Kidney capillary endothelial cell (primary cell): Measurements from ENCODE around the gene ARHGDIB.

Experiments used
- DNase-seq: peaks from one replicate; pipeline ENCODE4 v3.0.0-alpha.2; 2018; ENCODE audit warnings: low spot score

ARHGDIB gene

DNA sequence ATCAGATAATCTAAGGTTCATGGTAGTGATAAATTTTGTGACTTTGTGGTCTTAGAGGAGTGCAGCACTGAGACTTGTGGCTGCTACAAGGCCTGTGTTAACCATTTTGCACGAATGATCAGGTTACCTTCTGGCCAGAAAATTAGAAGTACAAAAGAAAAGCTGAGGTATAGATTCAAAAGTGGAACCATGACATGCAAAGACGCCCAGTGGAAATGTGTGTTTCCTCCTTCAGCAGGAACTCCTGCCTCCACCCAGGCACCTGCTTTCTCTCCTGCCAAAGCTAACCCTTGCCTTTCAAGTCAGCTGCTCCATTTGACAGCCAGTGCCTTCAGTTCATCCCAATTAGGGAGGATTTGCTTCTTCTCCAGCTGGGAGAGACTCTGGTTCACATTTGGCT, 21.6 kb upstream of the ARHGDIB start:
- no peak for DNase-seq

DNA sequence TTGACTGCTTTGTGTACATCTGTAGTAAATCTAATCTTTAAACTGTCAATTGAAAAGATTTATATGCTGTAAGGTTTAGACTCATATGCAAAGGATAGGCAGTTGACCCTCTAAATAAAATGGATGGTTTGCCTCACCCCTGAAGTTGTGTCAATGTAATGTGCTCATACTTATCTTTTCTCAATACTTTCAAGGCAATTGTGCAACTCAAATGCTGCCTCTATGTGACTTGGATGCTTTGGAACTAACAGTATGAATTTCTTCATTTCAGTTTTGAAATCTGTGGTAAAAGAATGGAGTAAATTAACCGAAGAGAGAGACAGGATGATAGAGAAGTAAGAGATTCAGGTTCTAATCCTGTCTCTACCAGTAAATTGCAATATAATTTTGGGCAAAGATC, 21.2 kb upstream of the ARHGDIB start:
- DNase-seq = no peak

GRCh38 chr12:14981049-14981448, 19.6 kb upstream of the ARHGDIB start:
- no peak for DNase-seq

- DNase-seq = no peak
These were observed 18.1 kb upstream of the ARHGDIB start for GRCh38 chr12:14979468-14979867.

DNA sequence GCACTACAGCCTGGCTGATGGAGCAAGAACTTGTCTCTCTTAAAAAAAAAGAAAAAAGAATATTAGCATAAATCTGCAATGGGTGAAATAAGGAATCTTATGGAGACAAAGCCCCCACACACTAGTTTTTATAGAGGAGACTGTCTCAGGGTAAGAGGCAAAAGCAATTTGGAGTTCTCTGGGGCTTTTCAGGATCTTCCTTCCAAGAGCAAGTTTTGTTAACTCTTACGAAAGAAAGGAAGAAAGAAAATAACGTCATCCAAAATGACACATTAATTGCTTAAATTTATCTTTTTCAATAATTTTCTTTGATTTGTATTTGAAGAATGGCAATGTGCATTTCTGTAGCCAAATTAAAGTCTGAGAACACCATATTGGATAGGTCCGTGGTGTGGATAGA, 15.3 kb upstream of the ARHGDIB start:
- no peak for DNase-seq

DNA sequence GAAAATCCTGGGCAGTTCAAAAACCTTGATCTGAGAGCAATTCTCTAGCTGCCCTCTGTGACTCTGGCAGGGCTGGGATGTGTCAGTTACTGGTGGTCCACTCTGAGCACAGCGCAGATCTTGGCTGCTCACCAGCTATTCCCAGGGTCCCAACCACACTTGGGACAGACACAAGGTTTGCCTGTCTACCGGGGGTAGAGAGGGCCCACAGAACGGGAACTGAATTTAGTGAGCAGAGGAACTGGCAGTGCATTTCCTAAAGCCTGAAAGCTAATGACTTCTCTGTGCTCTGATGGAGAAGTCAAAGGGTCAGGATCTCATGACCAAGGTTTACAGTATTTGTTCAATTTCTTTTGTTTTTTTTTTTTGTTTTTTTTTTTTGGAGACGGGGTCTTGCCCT, 14.1 kb upstream of the ARHGDIB start:
- no peak for DNase-seq

DNA sequence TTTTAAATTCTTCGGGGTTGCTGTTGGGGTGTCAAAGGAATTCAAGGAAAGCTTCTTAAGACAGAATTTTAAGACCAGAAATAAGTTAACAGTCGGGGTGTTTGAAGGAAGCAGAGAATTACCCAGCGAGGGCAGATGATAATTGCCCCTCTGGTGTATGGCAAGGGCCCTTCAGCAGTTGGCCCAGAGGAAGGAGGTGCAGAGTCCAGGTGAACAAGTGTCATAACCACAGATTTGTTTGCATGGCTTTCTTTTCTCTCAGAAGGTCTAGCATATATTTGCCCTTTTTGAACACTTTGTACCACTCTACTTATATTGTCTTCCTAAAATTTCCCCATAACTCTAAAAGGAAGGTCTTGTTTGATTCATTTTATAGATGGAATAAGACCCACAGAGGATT, 13.2 kb upstream of the ARHGDIB start:
- DNase-seq = no peak

DNA sequence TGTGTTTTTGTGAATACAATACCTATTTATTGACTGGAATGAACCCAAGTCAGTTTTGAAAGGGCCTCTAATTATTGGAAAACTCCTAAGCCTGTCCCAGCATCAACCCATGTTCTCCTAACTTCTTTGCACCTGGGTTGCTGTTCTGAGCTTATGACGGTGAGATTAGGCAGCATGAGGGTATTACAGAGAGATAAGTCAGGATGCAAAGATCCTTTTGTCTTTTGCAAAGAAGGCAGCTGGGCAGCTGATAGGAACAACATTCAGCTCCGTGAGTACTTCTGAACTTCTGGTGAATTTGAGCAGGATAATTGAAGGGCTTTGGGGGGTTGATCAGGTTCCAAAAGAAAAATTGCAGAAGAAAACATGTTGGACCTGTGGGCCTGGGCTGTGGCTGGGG, 11.4 kb upstream of the ARHGDIB start, which contains the start of gene PDE6H:
Gene PDE6H, plus strand, starts transcription at position 227 of the 400 bp plus-strand sequence. CDS start 4,971 bp downstream, outside the sequence.
- no peak for DNase-seq

DNA sequence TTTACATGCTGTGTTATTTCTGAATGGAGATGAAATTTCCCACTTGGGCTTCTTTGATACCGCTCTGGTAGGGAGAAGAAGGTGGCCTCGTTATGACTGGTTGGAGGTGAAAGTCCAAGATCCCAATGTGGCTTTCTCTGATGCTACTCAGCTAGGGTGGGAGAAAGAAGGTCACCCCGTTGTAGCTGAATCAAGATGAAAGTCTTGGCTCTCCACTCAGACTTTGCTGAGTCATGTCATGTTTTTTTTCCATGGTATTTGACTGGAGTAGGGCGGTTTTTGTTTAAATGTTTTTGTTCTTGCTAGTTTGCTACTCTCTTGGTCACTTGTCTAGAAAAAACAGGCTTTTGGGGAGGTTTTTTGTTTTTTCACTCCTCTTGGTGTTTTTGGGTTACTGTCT, 9.1 kb upstream of the ARHGDIB start:
- no peak for DNase-seq

- DNase-seq = no peak
These were observed 7.1 kb upstream of the ARHGDIB start for GRCh38 chr12:14968478-14968877.

- no peak for DNase-seq
These were observed 3.8 kb upstream of the ARHGDIB start for GRCh38 chr12:14965221-14965620.

DNA sequence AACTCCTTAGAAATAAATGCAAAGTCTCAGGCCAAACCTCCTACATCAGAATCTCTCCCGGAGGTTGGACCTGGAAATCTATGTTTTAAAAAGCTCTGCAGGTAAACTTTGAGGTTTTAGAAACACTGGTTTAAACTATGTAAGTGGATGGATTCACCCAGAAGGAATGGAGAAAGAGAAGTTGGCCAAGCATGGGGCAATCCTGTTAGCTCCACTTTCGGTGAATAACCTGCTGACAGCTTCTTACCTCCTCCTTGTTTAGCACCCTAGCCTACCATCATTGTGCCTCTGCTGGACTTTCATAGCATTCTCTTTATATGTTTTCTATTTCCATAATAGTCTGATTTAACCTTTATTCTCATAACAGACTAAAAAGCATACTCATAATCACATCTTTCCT, 3.0 kb upstream of the ARHGDIB start:
- no peak for DNase-seq

- DNase-seq = no peak
These were observed 2.1 kb upstream of the ARHGDIB start for GRCh38 chr12:14963520-14963919.

GRCh38 chr12:14962797-14963196, 1.4 kb upstream of the ARHGDIB start:
- DNase-seq = no peak

DNA sequence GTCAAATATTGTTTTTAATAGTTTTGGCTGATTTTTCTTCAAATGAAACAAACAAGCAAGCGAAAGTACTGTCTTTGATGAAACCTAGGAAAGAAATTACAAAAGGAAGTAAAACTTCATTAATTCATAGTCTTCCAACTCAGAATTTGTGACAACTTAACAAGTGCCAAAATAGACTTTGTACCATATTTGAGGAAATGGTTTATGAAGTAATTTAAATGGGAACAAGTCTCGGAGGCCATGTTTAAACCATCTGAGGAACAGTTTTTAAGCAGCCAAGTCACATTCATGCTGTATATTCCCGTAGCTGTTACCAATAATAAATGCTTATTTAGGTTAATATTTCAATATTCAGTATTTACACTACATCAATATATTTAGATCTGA, 745 bp upstream of the ARHGDIB start:
- DNase-seq = no peak

GRCh38 chr12:14960548-14961465, 594 bp downstream of the ARHGDIB start:
- DNase-seq = peak; percentile 75

DNA sequence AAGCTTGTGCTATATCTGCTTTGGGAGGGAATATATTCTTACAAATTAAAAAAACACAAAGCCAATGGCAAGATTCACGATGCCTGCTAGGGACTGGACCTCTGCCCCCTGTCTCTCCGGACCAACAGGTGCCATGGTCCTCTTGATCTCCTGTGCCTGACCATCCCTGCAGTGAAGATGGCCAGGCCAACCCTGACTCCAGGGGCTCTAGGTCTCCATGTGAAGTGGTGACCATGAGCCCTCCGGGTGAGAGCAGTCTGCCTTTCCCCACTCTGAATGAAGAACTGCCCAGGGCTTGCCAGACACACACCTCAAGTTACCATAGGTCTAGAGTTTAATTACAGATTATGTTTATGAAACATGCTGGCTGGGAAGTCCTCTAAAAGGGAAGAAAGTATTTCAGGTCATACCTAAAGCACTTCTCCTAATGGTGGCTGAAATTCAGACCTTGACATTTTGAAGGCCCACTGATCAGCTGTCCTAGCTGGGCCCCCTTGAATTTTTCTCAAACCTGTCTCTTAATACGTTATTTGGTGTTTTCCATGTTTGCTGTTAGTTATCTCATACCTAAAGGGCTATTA, 1.4 kb downstream of the ARHGDIB start:
- DNase-seq = no peak

DNA sequence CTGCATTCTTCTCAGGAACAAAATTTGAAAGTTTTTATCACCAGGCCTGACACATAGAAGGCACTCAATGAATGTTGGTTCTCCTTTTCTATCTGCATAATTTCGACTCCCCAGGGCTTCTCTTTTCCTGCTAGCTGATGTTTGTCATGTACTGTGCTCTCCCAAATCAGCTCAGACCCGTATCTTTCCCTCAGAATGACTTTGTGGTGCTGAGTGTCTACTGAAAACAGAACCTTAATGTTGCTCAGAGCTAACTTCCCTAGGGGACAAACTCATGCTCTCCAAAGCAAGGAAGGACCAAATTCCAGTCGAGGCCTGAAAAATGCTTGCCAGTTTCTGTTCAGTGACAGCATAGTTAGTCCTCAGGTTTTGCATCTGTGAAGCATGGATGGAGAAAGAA, 1.9 kb downstream of the ARHGDIB start:
- no peak for DNase-seq

- no peak for DNase-seq
These were observed 2.3 kb downstream of the ARHGDIB start for GRCh38 chr12:14959126-14959440.

DNA sequence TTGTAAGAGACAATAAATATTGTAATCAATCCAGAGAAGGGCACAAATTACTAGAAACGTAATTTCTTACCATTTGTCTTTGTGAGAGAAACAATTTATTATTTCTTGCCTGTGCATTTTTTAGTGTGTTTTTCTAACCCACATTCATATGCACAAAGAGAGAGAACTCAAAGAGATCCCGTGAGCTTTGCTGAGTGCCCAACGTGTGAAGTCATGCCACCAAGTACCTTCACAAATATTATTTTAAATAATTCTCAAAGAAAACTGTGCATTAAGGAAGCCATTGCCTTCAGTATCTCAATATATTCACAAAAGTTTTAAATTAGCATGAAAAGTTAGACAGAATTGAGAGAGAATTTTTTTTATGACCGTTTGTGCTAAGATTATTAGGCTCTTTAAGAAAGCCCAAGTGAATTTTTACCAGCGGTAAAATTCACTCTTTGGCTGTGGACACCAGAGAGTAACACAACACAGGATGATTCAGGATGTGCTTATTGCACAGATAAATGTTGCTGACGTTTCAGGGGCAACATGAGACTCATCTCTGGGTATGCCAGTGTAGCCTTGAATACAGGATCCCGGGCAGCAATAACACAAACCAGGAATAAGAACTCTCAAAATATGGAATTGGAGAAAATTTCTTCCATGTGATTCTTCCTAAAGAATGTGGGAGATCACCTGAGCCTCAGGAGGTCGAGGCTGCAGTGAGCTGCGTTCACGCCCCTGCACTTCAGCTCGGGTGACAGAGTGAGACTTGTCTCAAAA, 2.9 kb downstream of the ARHGDIB start:
- no peak for DNase-seq

DNA sequence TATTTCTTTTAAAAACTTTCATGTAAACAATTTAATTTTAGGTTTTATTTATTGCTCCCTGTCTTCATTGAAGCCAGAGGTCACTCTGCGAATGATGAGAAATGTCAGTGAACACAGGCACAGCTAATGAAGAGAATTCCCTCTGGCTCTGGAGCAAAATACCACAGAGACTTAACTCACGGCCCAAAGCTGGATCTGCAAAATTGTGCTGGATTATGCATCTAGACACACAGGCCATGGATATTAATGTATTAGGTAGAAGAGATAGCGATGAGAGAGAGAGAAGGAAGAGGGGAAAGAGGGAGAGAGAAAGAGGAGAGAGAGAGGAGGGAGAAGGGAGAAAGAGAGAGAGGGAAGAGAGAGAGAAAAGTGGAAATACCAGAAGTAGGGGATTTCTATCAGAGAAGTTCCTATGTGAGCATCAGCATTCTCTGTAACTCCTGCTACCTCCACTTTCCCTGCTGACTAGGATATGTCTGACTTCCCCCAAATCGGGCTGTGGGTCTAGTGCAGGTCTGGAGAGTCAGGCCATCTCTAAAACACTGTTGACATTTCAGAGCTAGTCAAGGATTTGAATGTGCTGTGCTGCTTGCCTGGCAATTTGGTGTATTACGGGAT, 3.7 kb downstream of the ARHGDIB start:
- DNase-seq = no peak

DNA sequence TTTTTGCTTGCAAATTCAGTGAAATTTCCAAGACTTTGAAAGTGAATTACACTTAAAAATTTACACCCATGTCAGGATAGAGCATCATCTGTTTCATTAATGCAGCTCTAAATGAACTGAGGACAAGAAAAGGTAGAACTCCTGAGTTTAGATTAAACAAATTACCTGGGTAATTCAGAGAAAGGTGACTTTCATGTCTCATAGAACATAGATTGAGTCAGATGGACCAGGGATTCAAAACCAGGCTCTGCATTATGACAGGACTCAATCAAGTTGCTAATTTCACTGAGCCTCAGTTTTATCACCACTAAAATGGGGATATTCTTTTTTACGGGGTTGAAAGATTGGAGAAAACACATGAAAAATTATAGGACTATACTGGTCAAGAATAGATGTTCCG, 4.5 kb downstream of the ARHGDIB start:
- DNase-seq = no peak
